HepG2 (cell line): ENCODE measurements around the gene TAS2R8.

Source experiments
- CTCF ChIP-seq: sonication (generic); formaldehyde crosslinking; IDR thresholded peaks from 2 replicates; pipeline ENCODE4 v1.5.0; 2020; ENCODE audit warnings: mild to moderate bottlenecking, missing genetic modification reagents, moderate library complexity
- FOXC1 ChIP-seq: sonication (generic); formaldehyde crosslinking; IDR thresholded peaks from 2 replicates; pipeline ENCODE4 v1.8.0; 2022; ENCODE audit warnings: mild to moderate bottlenecking, missing genetic modification reagents, borderline replicate concordance
- KLF16 ChIP-seq, 2 experiments: sonication (generic) in 1 of 2; formaldehyde crosslinking in 1 of 2; IDR thresholded peaks; 2 replicates each; pipeline versions ENCODE4 v1.6.1 to v1.8.0; 2016 to 2023; ENCODE audit warnings: missing genetic modification reagents in 2 of 2, missing compliant biosample characterization in 1 of 2
- MYC ChIP-seq: sonication (generic); formaldehyde crosslinking; IDR thresholded peaks from 2 replicates; pipeline ENCODE4 v1.9.0; 2021; ENCODE audit warnings: missing genetic modification reagents, borderline replicate concordance
- NR3C1 ChIP-seq: sonication (generic); formaldehyde crosslinking; IDR thresholded peaks from 2 replicates; pipeline ENCODE4 v1.4.0; 2020; ENCODE audit warnings: missing genetic modification reagents
- REPIN1 ChIP-seq: sonication (generic); formaldehyde crosslinking; IDR thresholded peaks from 2 replicates; pipeline ENCODE4 v1.8.0; 2022; ENCODE audit warnings: missing genetic modification reagents, low read depth, mild to moderate bottlenecking, borderline replicate concordance
- REST ChIP-seq, 2 experiments: IDR thresholded peaks; 2 replicates each; pipeline ENCODE4 v1.6.1; 2011 to 2012; ENCODE audit warnings: low read length in 2 of 2, borderline replicate concordance in 1 of 2, low read depth in 1 of 2, mild to moderate bottlenecking in 1 of 2, moderate library complexity in 1 of 2
- RFX5 ChIP-seq: IDR thresholded peaks from 2 replicates; pipeline ENCODE4 v1.6.1; 2011; ENCODE audit warnings: low read depth, low read length, improper control_type of control experiment
- ZBTB1 ChIP-seq: sonication (generic); formaldehyde crosslinking; IDR thresholded peaks from 2 replicates; pipeline ENCODE4 v1.4.0; 2020; ENCODE audit warnings: missing genetic modification reagents, borderline replicate concordance
- ZNF12 ChIP-seq: sonication (generic); formaldehyde crosslinking; IDR thresholded peaks from 2 replicates; pipeline ENCODE4 v1.5.0; 2020; ENCODE audit warnings: missing genetic modification reagents
- ZNF274 ChIP-seq: sonication (generic); formaldehyde crosslinking; IDR thresholded peaks from 2 replicates; pipeline ENCODE4 v1.5.1; 2020; ENCODE audit warnings: mild to moderate bottlenecking, missing genetic modification reagents
- ZNF446 ChIP-seq: sonication (generic); formaldehyde crosslinking; IDR thresholded peaks from 2 replicates; pipeline ENCODE4 v1.5.0; 2020; ENCODE audit warnings: mild to moderate bottlenecking, missing genetic modification reagents
- ZNF460 ChIP-seq: sonication (generic); formaldehyde crosslinking; IDR thresholded peaks from 2 replicates; pipeline ENCODE4 v1.5.1; 2020; ENCODE audit warnings: missing genetic modification reagents, mild to moderate bottlenecking, borderline replicate concordance
- ZNF609 ChIP-seq: sonication (generic); formaldehyde crosslinking; IDR thresholded peaks from 2 replicates; pipeline ENCODE4 v1.4.0; 2020; ENCODE audit warnings: mild to moderate bottlenecking, missing genetic modification reagents, borderline replicate concordance

- TF ChIP-seq RFX5 = no peak
- no peak for TF ChIP-seq CTCF (CRISPR knock-in tag)
- TF ChIP-seq ZNF274 (CRISPR knock-in tag) = no peak
- no peak for TF ChIP-seq NR3C1 (CRISPR knock-in tag)
- TF ChIP-seq ZNF12 = no peak
- no peak for TF ChIP-seq REST (IDR thresholded peaks at IDR 0.05; ENCODE audit: borderline replicate concordance in 1 of 2, low read depth in 1 of 2, low read length in 2 of 2)
- no peak for TF ChIP-seq FOXC1 (CRISPR knock-in tag)
- no peak for TF ChIP-seq ZNF446 (CRISPR knock-in tag)
- no peak for TF ChIP-seq KLF16 (CRISPR knock-in tag; IDR thresholded peaks at IDR 0.05)
- no peak for TF ChIP-seq ZNF460 (CRISPR knock-in tag)
- no peak for TF ChIP-seq ZBTB1 (CRISPR knock-in tag)
- no peak for TF ChIP-seq MYC
- TF ChIP-seq REPIN1 (CRISPR knock-in tag) = no peak
- TF ChIP-seq ZNF609 = no peak
Observed at GRCh38 chr12:10842862-10843261, 35.8 kb upstream of the TAS2R8 start.
